AG09319 (cell line): ENCODE measurements around the gene USP6NL.

Source experiments
- DNase-seq: peaks from one replicate; pipeline ENCODE4 v3.0.0-alpha.2; 2010; ENCODE audit warnings: low read depth; ENCODE audit errors: extremely low read depth
- TF ChIP-seq, protein P1 (sequence below): IDR thresholded peaks from 2 replicates; pipeline ENCODE4 v1.5.1; 2011; ENCODE audit warnings: low read depth, mild to moderate bottlenecking, inconsistent platforms, low read length, moderate library complexity

Gene USP6NL

GRCh38 chr10:11444531-11445228 is 166.8 kb downstream of the USP6NL start:
- DNase-seq = no peak
- TF ChIP-seq, protein P1, sequence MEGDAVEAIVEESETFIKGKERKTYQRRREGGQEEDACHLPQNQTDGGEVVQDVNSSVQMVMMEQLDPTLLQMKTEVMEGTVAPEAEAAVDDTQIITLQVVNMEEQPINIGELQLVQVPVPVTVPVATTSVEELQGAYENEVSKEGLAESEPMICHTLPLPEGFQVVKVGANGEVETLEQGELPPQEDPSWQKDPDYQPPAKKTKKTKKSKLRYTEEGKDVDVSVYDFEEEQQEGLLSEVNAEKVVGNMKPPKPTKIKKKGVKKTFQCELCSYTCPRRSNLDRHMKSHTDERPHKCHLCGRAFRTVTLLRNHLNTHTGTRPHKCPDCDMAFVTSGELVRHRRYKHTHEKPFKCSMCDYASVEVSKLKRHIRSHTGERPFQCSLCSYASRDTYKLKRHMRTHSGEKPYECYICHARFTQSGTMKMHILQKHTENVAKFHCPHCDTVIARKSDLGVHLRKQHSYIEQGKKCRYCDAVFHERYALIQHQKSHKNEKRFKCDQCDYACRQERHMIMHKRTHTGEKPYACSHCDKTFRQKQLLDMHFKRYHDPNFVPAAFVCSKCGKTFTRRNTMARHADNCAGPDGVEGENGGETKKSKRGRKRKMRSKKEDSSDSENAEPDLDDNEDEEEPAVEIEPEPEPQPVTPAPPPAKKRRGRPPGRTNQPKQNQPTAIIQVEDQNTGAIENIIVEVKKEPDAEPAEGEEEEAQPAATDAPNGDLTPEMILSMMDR = no peak

DNA sequence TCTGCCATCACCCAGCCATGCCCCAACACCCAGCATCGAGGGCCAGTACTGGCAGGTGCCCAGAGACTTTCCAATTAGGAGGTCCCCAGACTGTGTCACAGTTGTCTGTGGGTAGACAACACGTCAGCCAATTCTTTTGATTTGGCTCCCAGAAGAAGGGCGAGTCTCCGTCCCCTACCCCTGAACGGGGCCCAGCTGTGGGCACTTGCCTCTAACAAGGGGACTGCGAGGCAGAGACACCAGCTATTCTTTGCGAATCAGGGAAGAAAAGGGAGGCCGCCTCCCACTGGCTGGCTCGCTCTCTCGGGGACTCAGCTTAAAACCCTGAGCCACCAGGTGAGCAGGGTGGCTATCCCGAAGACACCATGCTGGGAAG is 167.3 kb downstream of the USP6NL start:
- TF ChIP-seq, protein P1 = no peak
- DNase-seq = no peak

DNA sequence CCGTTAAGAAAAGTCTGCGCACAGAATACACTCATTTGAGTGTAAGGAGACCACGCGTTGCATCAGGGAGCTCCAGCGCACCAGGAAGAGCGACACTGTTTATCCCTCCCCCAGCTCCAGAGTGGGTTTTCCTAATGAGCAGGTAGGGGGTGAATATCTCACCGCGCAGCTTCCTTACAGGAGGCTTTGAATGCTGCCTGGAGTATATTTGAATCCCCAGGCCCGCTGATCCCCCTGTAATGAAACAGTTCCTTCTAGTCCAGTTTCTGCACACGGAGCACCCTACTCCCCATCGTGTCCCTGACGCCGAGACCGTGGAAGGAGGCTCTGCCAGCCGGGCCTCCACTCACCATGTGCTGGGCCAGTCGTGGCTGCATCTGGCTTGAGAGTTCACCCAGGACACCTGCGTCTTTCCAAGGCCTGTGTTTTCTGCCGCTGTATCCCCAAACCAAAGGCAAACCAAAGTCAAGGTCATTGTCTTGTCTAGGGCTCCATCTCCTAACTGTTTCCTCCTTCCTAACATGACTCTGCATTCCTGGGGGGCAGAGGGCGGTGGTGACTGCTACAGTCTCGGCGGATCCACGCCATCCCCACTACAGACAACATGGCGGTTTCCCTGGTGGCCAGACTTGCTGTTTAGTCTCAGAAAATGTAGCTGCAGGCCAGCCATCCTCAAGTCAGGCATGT is 167.8 kb downstream of the USP6NL start:
- no peak for DNase-seq
- TF ChIP-seq, protein P1 = no peak

GRCh38 chr10:11442001-11442773 is 169.3 kb downstream of the USP6NL start:
- no peak for DNase-seq
- TF ChIP-seq, protein P1 = no peak

- TF ChIP-seq, protein P1 = no peak
- DNase-seq = no peak
These were observed 170.3 kb downstream of the USP6NL start for GRCh38 chr10:11441151-11441535.

- no peak for DNase-seq
- TF ChIP-seq, protein P1 = no peak
These were observed 170.9 kb downstream of the USP6NL start for GRCh38 chr10:11440250-11441150.
